Spleen (tissue), 11 donors: ENCODE measurements around the gene KCNH4. TPM values are rescaled to one million over a fixed set of nuclear protein-coding genes. Genes with fewer than 3 reads are reported as not detected.

Experiments used
- DNase-seq: peaks from one replicate; pipeline ENCODE4 v3.0.0-alpha.2; 2020
- H3K27ac ChIP-seq, 8 donors: fragments of 200-600 bp; sonication (generic) in 7 of 8; 1 replicate in 4 of 8; 2 replicates in 4 of 8; pipeline versions ENCODE4 v1.5.0 to v1.8.0; 2016 to 2021; ENCODE audit warnings: inconsistent platforms in 4 of 8, mild to moderate bottlenecking in 4 of 8, moderate library complexity in 1 of 8
- H3K27me3 ChIP-seq, 7 donors: fragments of 200-600 bp; sonication (generic) in 6 of 7; replicated peaks in 1 of 7; 1 replicate in 4 of 7; 2 replicates in 3 of 7; pipeline versions ENCODE4 v1.5.0 to v1.8.0; 2016 to 2021; ENCODE audit warnings: inconsistent platforms in 3 of 7, mild to moderate bottlenecking in 1 of 7
- H3K36me3 ChIP-seq, 6 donors: fragments of 200-600 bp; sonication (generic) in 5 of 6; 1 replicate in 4 of 6; 2 replicates in 2 of 6; pipeline versions ENCODE4 v1.5.0 to v1.8.0; 2016 to 2021; ENCODE audit warnings: inconsistent platforms in 2 of 6
- H3K4me1 ChIP-seq, 6 donors: fragments of 200-600 bp; sonication (generic) in 5 of 6; 1 replicate in 3 of 6; 2 replicates in 3 of 6; pipeline versions ENCODE4 v1.5.0 to v1.8.0; 2016 to 2021; ENCODE audit warnings: inconsistent platforms in 3 of 6
- H3K4me3 ChIP-seq, 8 donors: fragments of 200-600 bp; sonication (generic) in 7 of 8; 1 replicate in 4 of 8; 2 replicates in 4 of 8; pipeline versions ENCODE4 v1.5.0 to v1.8.0; 2016 to 2021; ENCODE audit warnings: inconsistent platforms in 4 of 8, mild to moderate bottlenecking in 4 of 8, moderate library complexity in 2 of 8
- H3K9me3 ChIP-seq, 8 donors: fragments of 200-600 bp; sonication (generic) in 7 of 8; 1 replicate in 4 of 8; 2 replicates in 4 of 8; pipeline versions ENCODE4 v1.5.0 to v1.8.0; 2016 to 2021; ENCODE audit warnings: inconsistent platforms in 4 of 8
- CTCF ChIP-seq, 11 experiments: fragments of 200-600 bp in 7 of 11; fragments of 450-650 bp in 4 of 11; sonication (generic) in 4 of 11; IDR thresholded peaks in 8 of 11; conservative IDR thresholded peaks in 3 of 11; 1 replicate in 7 of 11; 2 replicates in 4 of 11; pipeline versions ENCODE4 v1.4.0 to v1.8.0; 2016 to 2021; ENCODE audit warnings: antibody characterized with exemption in 11 of 11, inconsistent platforms in 4 of 11, mild to moderate bottlenecking in 1 of 11
- POLR2A ChIP-seq, 3 donors: fragments of 450-650 bp; IDR thresholded peaks; one replicate each; pipeline ENCODE4 v1.5.1; 2017; ENCODE audit warnings: antibody characterized with exemption in 3 of 3, mild to moderate bottlenecking in 1 of 3
- POLR2AphosphoS5 ChIP-seq, 3 donors: sonication (generic); formaldehyde crosslinking; IDR thresholded peaks; one replicate each; pipeline ENCODE4 v1.5.1; 2017; ENCODE audit warnings: antibody characterized with exemption in 3 of 3
- WGBS, 5 donors: extraction: QIAGEN DNeasy Blood & Tissue Kit in 3 of 5; methylation state at CpG; one replicate each; pipeline versions ENCODE4 v1.1.5 to v1.1.7; 2013 to 2018; 5-methylcytosine and 5-hydroxymethylcytosine counted together
- intact Hi-C: fragments of 100-400 bp; cut with DNase I; formaldehyde crosslinking; loops from one replicate; pipeline ENCODE4 v1.15.0; 2023; ENCODE audit warnings: low total_unique reads
- polyA plus RNA-seq, 3 donors: library from polyadenylated mRNA; stranded (reverse); fragments of 200-250 nt; gene quantifications; one replicate each; pipeline ENCODE4 v1.2.1, GENCODE V29; 2013
- total RNA-seq, 7 donors: library from RNA; depleted of rRNA in 3 of 7; stranded (reverse); fragments of >200 nt in 3 of 7; fragmentation: NEBNext Ultra II Directional in 4 of 7; extraction: Animal tissue kit (Norgen Biotek cat#: 25700) in 4 of 7; gene quantifications; one replicate each; pipeline versions ENCODE4 v1.1.0 to v1.2.1, GENCODE V29; 2016 to 2021
- donor health status: healthy with polysubstance abuse.
- donor health status: DM: no; HTN: no; CAD: no; lungs with moderate emphysema.
- donor health status: DM: no; HTN: no; CAD: no.
- donor health status: Bipolar disorder and iron deficiency.
- donor health status: healthy.
- donor health status: DM: no; HTN: no; CAD: no.
- donor health status: DM: yes; HTN: yes; CAD: no.

Gene KCNH4
- total and polyA plus RNA-seq, 10 donors = 0.14 to 0.52 (median 0.24) TPM

- Histone ChIP-seq H3K4me3 (peak within 1 kb of the TSS; percentile 24 to 77 (median 48)), H3K36me3 (peaks cover 0 to 69% (median 9%) of the 10 kb centered on the region in 6 donors), H3K27ac (peak within 1 kb of the TSS; percentile 73 to 96 (median 92)), H3K27me3 (no peaks in the 10 kb centered on the region), H3K9me3 (no peaks in the 10 kb centered on the region), H3K4me1 (peaks cover 17 to 69% (median 51%) of the 10 kb centered on the region in 6 donors)
- 0 to 1% (median 0%) methylated on average over 10 of the region's 10 CpGs for WGBS, 5 donors
- intact Hi-C loops = loop anchor here (10.0 kb wide), 1 partner anchor 72 kb away; the partner anchor contains the start of genes HCRT and KCNH4
- peak; percentile 91 for DNase-seq
- peak; percentile 88 to 93 (median 93) for TF ChIP-seq POLR2AphosphoS5 (IDR thresholded peaks at IDR 0.05)
- no peak for TF ChIP-seq CTCF (IDR thresholded peaks at IDR 0.05 in 8 of 11, conservative IDR thresholded peaks at IDR 0.05 in 3 of 11)
- TF ChIP-seq POLR2A (IDR thresholded peaks at IDR 0.05) = peak in 1 of 3 donors; percentile 49
Measured at GRCh38 chr17:42112552-42113176, 68.3 kb downstream of the KCNH4 start, which contains the start of gene DHX58. Gene DHX58, minus strand, starts transcription at chr17:42112714. Its CDS starts 822 bp downstream, at chr17:42111892.

DNA sequence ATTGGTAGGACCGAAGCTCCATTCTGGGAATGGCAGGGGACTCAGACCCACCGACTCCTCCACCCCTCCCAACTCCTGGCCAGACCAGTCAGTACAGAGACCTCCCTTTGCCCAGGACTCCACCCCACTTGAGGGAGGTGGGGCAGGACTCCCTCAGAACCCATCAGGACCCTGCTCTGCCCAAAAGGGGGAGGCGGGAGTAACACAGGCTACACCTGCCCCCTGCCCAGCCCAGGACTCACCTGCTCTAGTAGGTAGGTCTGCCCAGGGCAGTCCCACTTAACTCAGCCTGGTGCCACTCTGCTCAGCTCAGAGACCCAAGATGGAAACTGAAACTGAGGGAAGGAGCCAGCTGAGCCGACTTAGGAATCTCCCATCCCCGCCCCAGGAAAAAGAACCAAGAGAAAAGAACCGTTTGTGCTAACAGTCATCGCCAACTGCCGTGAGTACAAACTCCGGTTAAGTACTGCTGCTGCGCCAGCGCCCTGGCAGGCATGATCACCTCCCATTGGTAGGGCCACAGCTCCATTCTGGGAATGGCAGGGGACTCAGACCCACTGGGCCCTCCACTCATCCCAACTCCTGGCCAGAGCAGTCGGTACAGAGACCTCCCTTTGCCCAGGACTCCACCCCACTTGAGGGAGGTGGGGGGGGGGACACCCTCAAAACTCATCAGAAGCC lies 68.9 kb downstream of the KCNH4 start:
- intact Hi-C loops = loop anchor here (10.0 kb wide), 1 partner anchor 73 kb away; the partner anchor contains the start of genes HCRT and KCNH4
- TF ChIP-seq CTCF (IDR thresholded peaks at IDR 0.05 in 8 of 11, conservative IDR thresholded peaks at IDR 0.05 in 3 of 11) (no peak), POLR2A (IDR thresholded peaks at IDR 0.05) (no peak), POLR2AphosphoS5 (IDR thresholded peaks at IDR 0.05) (no peak)
- peak overlapping the region; percentile 73 to 96 (median 92) for H3K27ac ChIP-seq

GRCh38 chr17:42111265-42111636 lies 69.7 kb downstream of the KCNH4 start:
- peak overlapping the region in 5 of 8 donors; percentile 46 to 77 (median 49) for H3K4me3 ChIP-seq
- H3K4me1 ChIP-seq = peaks cover 14 to 68% (median 49%) of the 10 kb centered on the region in 6 donors
- no peak for TF ChIP-seq CTCF (IDR thresholded peaks at IDR 0.05 in 8 of 11, conservative IDR thresholded peaks at IDR 0.05 in 3 of 11)
- no peak for TF ChIP-seq POLR2AphosphoS5 (IDR thresholded peaks at IDR 0.05)
- H3K36me3 ChIP-seq = peaks cover 0 to 74% (median 8%) of the 10 kb centered on the region in 6 donors
- no peaks in the 10 kb centered on the region for H3K9me3 ChIP-seq
- intact Hi-C loops = loop anchor here (10.0 kb wide), 1 partner anchor 74 kb away; the partner anchor contains the start of genes HCRT and KCNH4
- no peaks in the 10 kb centered on the region for H3K27me3 ChIP-seq
- DNase-seq = no peak
- 85 to 91% (median 90%) methylated on average over 10 to 11 of the region's 11 CpGs for WGBS, 5 donors
- peak overlapping the region; percentile 73 to 96 (median 92) for H3K27ac ChIP-seq

More for the DNA sequence above, 68.9 kb downstream of the KCNH4 start:
- Histone ChIP-seq H3K4me1 (peaks cover 17 to 71% (median 55%) of the 10 kb centered on the region in 6 donors), H3K36me3 (peaks cover 0 to 69% (median 8%) of the 10 kb centered on the region in 6 donors), H3K4me3 (peak overlapping the region; percentile 24 to 77 (median 48)), H3K27me3 (no peaks in the 10 kb centered on the region), H3K9me3 (no peaks in the 10 kb centered on the region)
- WGBS, 5 donors = 12 to 25% (median 17%) methylated on average over 11 to 12 of the region's 12 CpGs
- peak; percentile 85 for DNase-seq
